Spinal cord (tissue), 10 donors: ENCODE measurements around the gene OR2T1. TPM values are rescaled to one million over a fixed set of nuclear protein-coding genes. Genes with fewer than 3 reads are reported as not detected.
"Not testable (repeated sequence)": the region's sequence is repeated elsewhere in the genome, so short reads cannot be mapped to it uniquely, and the experiment has no call there.

ENCODE experiments used
- DNase-seq, 6 donors: peaks; one replicate each; pipeline versions ENCODE4 v3.0.0 to v3.0.0-alpha.2; 2013 to 2015; ENCODE audit warnings: low spot score in 6 of 6, low read depth in 4 of 6
- H3K27ac ChIP-seq: one replicate; pipeline ENCODE4 v1.5.1; 2013; ENCODE audit warnings: low read depth, low read length, control low read depth
- H3K27me3 ChIP-seq: one replicate; pipeline ENCODE4 v1.6.1; 2013; ENCODE audit warnings: low read length; ENCODE audit not compliant: control insufficient read depth, insufficient read depth
- H3K36me3 ChIP-seq: one replicate; pipeline ENCODE4 v1.6.1; 2013; ENCODE audit warnings: low read length; ENCODE audit not compliant: control insufficient read depth, insufficient read depth
- H3K4me1 ChIP-seq: one replicate; pipeline ENCODE4 v1.6.1; 2013; ENCODE audit warnings: low read length; ENCODE audit not compliant: control insufficient read depth, insufficient read depth
- H3K4me3 ChIP-seq: one replicate; pipeline ENCODE4 v1.5.1; 2013; ENCODE audit warnings: low read depth, low read length, control low read depth
- H3K9me3 ChIP-seq: one replicate; pipeline ENCODE4 v1.6.1; 2013; ENCODE audit warnings: low read length; ENCODE audit not compliant: control insufficient read depth, insufficient read depth
- WGBS: methylation state at CpG from one replicate; pipeline ENCODE4 v1.1.5; 2013; ENCODE audit warnings: missing lambda C conversion rate; ENCODE audit not compliant: insufficient coverage; 5-methylcytosine and 5-hydroxymethylcytosine counted together
- polyA plus RNA-seq, 2 donors: library from polyadenylated mRNA; unstranded; fragments of 120-200 nt; gene quantifications; one replicate each; pipeline ENCODE4 v1.2.1, GENCODE V29; 2013; ENCODE audit not compliant: insufficient read length in 2 of 2
- total RNA-seq, 2 donors: library from RNA; depleted of rRNA in 1 of 2; stranded (reverse); fragments of 120-200 nt in 1 of 2; fragments of >200 nt in 1 of 2; gene quantifications; one replicate each; pipeline versions ENCODE4 v1.2.3 to v1.2.4, GENCODE V29; 2013 to 2014
- donor health status: healthy.

Gene OR2T1
- total and polyA plus RNA-seq, 4 donors, result not detected

- DNase-seq, H3K27me3 ChIP-seq, H3K27ac ChIP-seq, H3K4me3 ChIP-seq, H3K4me1 ChIP-seq, H3K36me3 ChIP-seq, H3K9me3 ChIP-seq: not testable (repeated sequence)
- no CpG with 5 or more reads among the region's 6 CpGs for WGBS
Observed at GRCh38 chr1:248449821-248450465, 47.1 kb downstream of the OR2T1 start.

GRCh38 chr1:248450466-248451145 is 47.8 kb downstream of the OR2T1 start:
- no CpG with 5 or more reads among the region's 5 CpGs for whole genome bisulfite sequencing
- DNase-seq, H3K36me3 ChIP-seq, H3K9me3 ChIP-seq, H3K27me3 ChIP-seq, H3K4me3 ChIP-seq, H3K4me1 ChIP-seq, H3K27ac ChIP-seq: not testable (repeated sequence)

DNA sequence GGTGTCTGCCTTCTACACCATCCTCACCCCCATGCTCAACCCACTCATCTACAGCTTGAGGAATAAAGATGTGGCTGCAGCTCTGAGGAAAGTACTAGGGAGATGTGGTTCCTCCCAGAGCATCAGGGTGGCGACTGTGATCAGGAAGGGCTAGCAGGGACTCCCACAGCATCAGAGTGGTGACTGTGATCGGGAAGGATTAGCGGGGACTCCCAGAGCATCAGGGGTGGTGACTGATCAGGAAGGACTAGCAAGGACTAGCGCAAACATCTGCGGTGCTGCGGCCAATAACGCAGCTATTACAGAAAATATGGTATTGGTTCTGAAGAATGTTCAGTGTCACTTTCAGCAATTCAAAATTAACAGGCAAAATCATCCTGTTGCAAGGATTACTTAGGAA is 50.8 kb downstream of the OR2T1 start:
- WGBS, result 77% methylated on average over 3 of the region's 7 CpGs
- DNase-seq, result not testable (repeated sequence)

DNA sequence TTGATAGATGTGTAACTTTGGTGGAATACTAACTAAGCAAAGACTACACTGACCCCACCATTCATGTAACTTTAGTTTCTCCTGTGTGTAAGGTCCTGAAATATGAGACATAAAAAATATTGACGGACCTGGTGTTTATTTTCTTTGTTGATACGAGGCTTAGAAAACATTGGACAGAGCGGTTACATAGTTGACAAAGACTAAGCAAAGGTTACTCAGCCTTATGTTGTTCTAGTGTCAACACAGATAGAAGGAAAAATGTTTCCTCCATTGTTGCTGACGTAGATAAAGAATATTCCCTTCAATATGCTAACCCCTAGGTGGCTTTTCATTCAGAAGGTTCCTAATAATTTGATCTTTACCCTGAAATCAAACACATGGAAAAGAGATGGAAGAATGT is 52.2 kb downstream of the OR2T1 start:
- not testable (repeated sequence) for H3K4me1 ChIP-seq, H3K27me3 ChIP-seq, H3K27ac ChIP-seq, H3K36me3 ChIP-seq, DNase-seq, H3K9me3 ChIP-seq, H3K4me3 ChIP-seq
- no CpG with 5 or more reads among the region's 4 CpGs for whole genome bisulfite sequencing

More for the DNA sequence above, 50.8 kb downstream of the OR2T1 start:
- not testable (repeated sequence) for H3K36me3 ChIP-seq, H3K4me1 ChIP-seq, H3K9me3 ChIP-seq, H3K27me3 ChIP-seq, H3K4me3 ChIP-seq, H3K27ac ChIP-seq

GRCh38 chr1:248456635-248457034 is 53.8 kb downstream of the OR2T1 start:
- not testable (repeated sequence) for H3K36me3 ChIP-seq, H3K9me3 ChIP-seq, H3K4me3 ChIP-seq, H3K27ac ChIP-seq, H3K27me3 ChIP-seq, H3K4me1 ChIP-seq, DNase-seq
- no CpG with 5 or more reads among the region's 2 CpGs for WGBS

Other genes starting within 250 kb of the OR2T1 start
- gene OR2M2, start 228.2 kb upstream of the OR2T1 start, total RNA-seq, result under 1 TPM; 0.17 to 0.40 TPM
- not detected for gene OR2M2, start 228.2 kb upstream of the OR2T1 start, polyA plus RNA-seq
- gene OR2M3, start 205.8 kb upstream of the OR2T1 start, total RNA-seq, result under 1 TPM; 0.06 to 0.40 TPM
- gene OR2M3, start 205.8 kb upstream of the OR2T1 start, polyA plus RNA-seq, result under 1 TPM; 0.05 to 0.08 TPM
- under 1 TPM; 0.11 to 0.40 TPM for gene OR2M4, start 171.6 kb upstream of the OR2T1 start, total RNA-seq
- under 1 TPM; 0.17 to 0.39 TPM for gene OR2M4, start 171.6 kb upstream of the OR2T1 start, polyA plus RNA-seq
- under 1 TPM in 1 of 2 donors, not detected in 1; 0.11 TPM for gene OR2T33, start 125.1 kb upstream of the OR2T1 start, total RNA-seq
- under 1 TPM; 0.24 to 0.41 TPM for gene OR2T33, start 125.1 kb upstream of the OR2T1 start, polyA plus RNA-seq
- not detected for gene OR2T12, start 99.6 kb upstream of the OR2T1 start, total RNA-seq
- under 1 TPM in 1 of 2 donors, not detected in 1; 0.05 TPM for gene OR2T12, start 99.6 kb upstream of the OR2T1 start, polyA plus RNA-seq
- not detected for gene OR2M7, start 78.5 kb upstream of the OR2T1 start, total RNA-seq
- not detected for gene OR2M7, start 78.5 kb upstream of the OR2T1 start, polyA plus RNA-seq
- gene OR14C36, start 54.3 kb upstream of the OR2T1 start, total RNA-seq, result not detected
- gene OR14C36, start 54.3 kb upstream of the OR2T1 start, polyA plus RNA-seq, result not detected
- gene OR2T4, start 41.4 kb upstream of the OR2T1 start, total RNA-seq, result not detected
- gene OR2T4, start 41.4 kb upstream of the OR2T1 start, polyA plus RNA-seq, result not detected
- gene OR2T6, start 27.3 kb upstream of the OR2T1 start, total RNA-seq, result under 1 TPM in 1 of 2 donors, not detected in 1; 0.20 TPM
- under 1 TPM; 0.10 to 0.12 TPM for gene OR2T6, start 27.3 kb upstream of the OR2T1 start, polyA plus RNA-seq
- not detected for gene OR2T2, start 42.6 kb downstream of the OR2T1 start, total RNA-seq
- not detected for gene OR2T2, start 42.6 kb downstream of the OR2T1 start, polyA plus RNA-seq
- gene OR2T3, start 70.3 kb downstream of the OR2T1 start, total RNA-seq, result not detected
- gene OR2T3, start 70.3 kb downstream of the OR2T1 start, polyA plus RNA-seq, result not detected
- not detected for gene OR2T5, start 85.5 kb downstream of the OR2T1 start, total RNA-seq
- gene OR2T5, start 85.5 kb downstream of the OR2T1 start, polyA plus RNA-seq, result not detected
- not detected for gene OR2G6, start 105.0 kb downstream of the OR2T1 start, total RNA-seq
- under 1 TPM in 1 of 2 donors, not detected in 1; 0.06 TPM for gene OR2G6, start 105.0 kb downstream of the OR2T1 start, polyA plus RNA-seq
- gene OR2T29, start 159.7 kb downstream of the OR2T1 start, total RNA-seq, result not detected
- not detected for gene OR2T29, start 159.7 kb downstream of the OR2T1 start, polyA plus RNA-seq
- not detected for gene OR2T34, start 171.7 kb downstream of the OR2T1 start, total RNA-seq
- gene OR2T34, start 171.7 kb downstream of the OR2T1 start, polyA plus RNA-seq, result not detected
- not detected for gene OR2T10, start 194.7 kb downstream of the OR2T1 start, total RNA-seq
- gene OR2T10, start 194.7 kb downstream of the OR2T1 start, polyA plus RNA-seq, result not detected
- gene OR2T11, start 232.0 kb downstream of the OR2T1 start, total RNA-seq, result not detected
- not detected for gene OR2T11, start 232.0 kb downstream of the OR2T1 start, polyA plus RNA-seq
- not detected for gene OR2T35, start 242.2 kb downstream of the OR2T1 start, total RNA-seq
- not detected for gene OR2T35, start 242.2 kb downstream of the OR2T1 start, polyA plus RNA-seq